PC-3 (cell line): ENCODE data around the gene C14orf119.

Experiments used
- CTCF ChIP-seq: fragments of 300-600 bp; sonication (generic); conservative IDR thresholded peaks from 2 replicates; pipeline ENCODE4 v1.5.1; 2017; ENCODE audit warnings: antibody characterized with exemption, low read depth, mild to moderate bottlenecking, low read length
- EZH2phosphoT487 ChIP-seq: fragments of 300-600 bp; sonication (generic); IDR thresholded peaks from 2 replicates; pipeline ENCODE4 v1.6.1; 2018; ENCODE audit warnings: mild to moderate bottlenecking, antibody characterized with exemption, low read length, borderline replicate concordance

- TF ChIP-seq CTCF: no peak
- TF ChIP-seq EZH2phosphoT487: no peak
These were observed 6.8 kb downstream of the C14orf119 start for GRCh38 chr14:23101986-23102625.
